Subcutaneous abdominal adipose tissue (tissue), 5 donors: Measurements from ENCODE around the gene ADORA3.

ENCODE experiments used
- H3K27ac ChIP-seq: one replicate; pipeline ENCODE4 v1.7.0; 2013; ENCODE audit warnings: low read depth, mild to moderate bottlenecking, inconsistent platforms, low read length, moderate library complexity
- H3K27me3 ChIP-seq, 5 donors: one replicate each; pipeline ENCODE4 v1.7.0; 2013; ENCODE audit warnings: low read length in 5 of 5, inconsistent platforms in 1 of 5; ENCODE audit not compliant: control insufficient read depth in 5 of 5, insufficient read depth in 4 of 5
- H3K36me3 ChIP-seq, 5 donors: one replicate each; pipeline ENCODE4 v1.7.0; 2013; ENCODE audit warnings: low read length in 5 of 5; ENCODE audit not compliant: control insufficient read depth in 5 of 5, insufficient read depth in 5 of 5
- H3K4me1 ChIP-seq, 5 donors: one replicate each; pipeline ENCODE4 v1.7.0; 2013; ENCODE audit warnings: low read length in 5 of 5, mild to moderate bottlenecking in 3 of 5, moderate library complexity in 1 of 5; ENCODE audit not compliant: control insufficient read depth in 5 of 5, insufficient read depth in 5 of 5
- H3K4me3 ChIP-seq, 5 donors: one replicate each; pipeline ENCODE4 v1.7.0; 2013; ENCODE audit warnings: low read length in 5 of 5, low read depth in 1 of 5
- H3K9ac ChIP-seq, 5 donors: one replicate each; pipeline ENCODE4 v1.7.0; 2013; ENCODE audit warnings: low read length in 5 of 5, mild to moderate bottlenecking in 4 of 5, moderate library complexity in 3 of 5
- H3K9me3 ChIP-seq, 5 donors: one replicate each; pipeline ENCODE4 v1.7.0; 2013; ENCODE audit warnings: low read length in 5 of 5; ENCODE audit not compliant: control insufficient read depth in 5 of 5
- donor health status: healthy.
- donor health status: healthy.
- donor health status: healthy.
- donor health status: healthy.
- donor health status: healthy.

The ADORA3 gene

GRCh38 chr1:111467865-111468716 lies 35.3 kb downstream of the ADORA3 start:
- H3K9ac ChIP-seq: no peak overlapping the region
- peaks cover 36 to 58% (median 54%) of the 10 kb centered on the region in 5 donors for H3K36me3 ChIP-seq
- no peak overlapping the region for H3K27ac ChIP-seq
- H3K9me3 ChIP-seq: peaks cover 0 to 2% (median 0%) of the 10 kb centered on the region in 5 donors
- H3K4me3 ChIP-seq: no peak overlapping the region
- H3K27me3 ChIP-seq: no peaks in the 10 kb centered on the region
- H3K4me1 ChIP-seq: peaks cover 0 to 17% (median 0%) of the 10 kb centered on the region in 5 donors

GRCh38 chr1:111466480-111466879 lies 37.0 kb downstream of the ADORA3 start:
- no peak overlapping the region for H3K9ac ChIP-seq
- H3K27me3 ChIP-seq: no peaks in the 10 kb centered on the region
- H3K4me3 ChIP-seq: no peak overlapping the region
- peaks cover 46 to 68% (median 57%) of the 10 kb centered on the region in 5 donors for H3K36me3 ChIP-seq
- H3K4me1 ChIP-seq: peaks cover 0 to 13% (median 0%) of the 10 kb centered on the region in 5 donors
- peaks cover 0 to 2% (median 0%) of the 10 kb centered on the region in 5 donors for H3K9me3 ChIP-seq
- H3K27ac ChIP-seq: no peak overlapping the region

- Histone ChIP-seq H3K36me3 (peaks cover 49 to 70% (median 57%) of the 10 kb centered on the region in 5 donors), H3K9ac (no peak overlapping the region), H3K27ac (no peak overlapping the region)
Observed at GRCh38 chr1:111465754-111466153, 37.7 kb downstream of the ADORA3 start.

GRCh38 chr1:111463029-111463683 lies 40.3 kb downstream of the ADORA3 start:
- Histone ChIP-seq H3K36me3 (peaks cover 54 to 65% (median 56%) of the 10 kb centered on the region in 5 donors), H3K9me3 (peaks cover 0 to 2% (median 0%) of the 10 kb centered on the region in 5 donors), H3K4me1 (no peaks in the 10 kb centered on the region), H3K9ac (no peak overlapping the region), H3K27ac (no peak overlapping the region), H3K27me3 (no peaks in the 10 kb centered on the region), H3K4me3 (no peak overlapping the region)

More at GRCh38 chr1:111465754-111466153, 37.7 kb downstream of the ADORA3 start:
- H3K9me3 ChIP-seq: peaks cover 0 to 2% (median 0%) of the 10 kb centered on the region in 5 donors
- no peaks in the 10 kb centered on the region for H3K27me3 ChIP-seq
- no peak overlapping the region for H3K4me3 ChIP-seq
- H3K4me1 ChIP-seq: peaks cover 0 to 7% (median 0%) of the 10 kb centered on the region in 5 donors

GRCh38 chr1:111462370-111463028 lies 40.9 kb downstream of the ADORA3 start:
- H3K9me3 ChIP-seq: peaks cover 0 to 2% (median 0%) of the 10 kb centered on the region in 5 donors
- H3K4me1 ChIP-seq: no peaks in the 10 kb centered on the region
- no peak overlapping the region for H3K27ac ChIP-seq
- H3K27me3 ChIP-seq: no peaks in the 10 kb centered on the region
- peaks cover 55 to 67% (median 57%) of the 10 kb centered on the region in 5 donors for H3K36me3 ChIP-seq
- no peak overlapping the region for H3K4me3 ChIP-seq
- H3K9ac ChIP-seq: no peak overlapping the region

GRCh38 chr1:111461765-111462164 lies 41.7 kb downstream of the ADORA3 start:
- Histone ChIP-seq H3K27ac (no peak overlapping the region), H3K9ac (no peak overlapping the region), H3K4me1 (no peaks in the 10 kb centered on the region), H3K27me3 (no peaks in the 10 kb centered on the region), H3K9me3 (peaks cover 0 to 2% (median 0%) of the 10 kb centered on the region in 5 donors), H3K36me3 (peaks cover 58 to 68% (median 59%) of the 10 kb centered on the region in 5 donors), H3K4me3 (no peak overlapping the region)

GRCh38 chr1:111455642-111456031 lies 47.8 kb downstream of the ADORA3 start:
- H3K9ac ChIP-seq: no peak overlapping the region
- H3K4me3 ChIP-seq: no peak overlapping the region
- peaks cover 48 to 69% (median 56%) of the 10 kb centered on the region in 5 donors for H3K36me3 ChIP-seq
- no peaks in the 10 kb centered on the region for H3K27me3 ChIP-seq
- H3K4me1 ChIP-seq: peaks cover 0 to 25% (median 20%) of the 10 kb centered on the region in 5 donors
- H3K27ac ChIP-seq: no peak overlapping the region
- H3K9me3 ChIP-seq: no peaks in the 10 kb centered on the region

GRCh38 chr1:111454859-111455641 lies 48.4 kb downstream of the ADORA3 start:
- H3K4me3 ChIP-seq: no peak overlapping the region
- H3K9ac ChIP-seq: peak overlapping the region in 1 of 5 donors; percentile 12
- no peak overlapping the region for H3K27ac ChIP-seq
- H3K4me1 ChIP-seq: peaks cover 4 to 31% (median 26%) of the 10 kb centered on the region in 5 donors
- no peaks in the 10 kb centered on the region for H3K9me3 ChIP-seq
- H3K27me3 ChIP-seq: no peaks in the 10 kb centered on the region
- H3K36me3 ChIP-seq: peaks cover 44 to 65% (median 53%) of the 10 kb centered on the region in 5 donors

GRCh38 chr1:111453706-111454105 lies 49.7 kb downstream of the ADORA3 start:
- H3K9ac ChIP-seq: peak overlapping the region in 2 of 5 donors; percentile 18 to 35
- H3K27ac ChIP-seq: no peak overlapping the region
- H3K4me1 ChIP-seq: peaks cover 4 to 36% (median 32%) of the 10 kb centered on the region in 5 donors
- H3K9me3 ChIP-seq: no peaks in the 10 kb centered on the region
- H3K4me3 ChIP-seq: no peak overlapping the region
- peaks cover 35 to 52% (median 39%) of the 10 kb centered on the region in 5 donors for H3K36me3 ChIP-seq
- H3K27me3 ChIP-seq: no peaks in the 10 kb centered on the region
